Left renal cortex interstitium (tissue), 4 donors: ENCODE measurements around the gene MTHFSD. TPM values are rescaled to one million over a fixed set of nuclear protein-coding genes. Genes with fewer than 3 reads are reported as not detected.

Source experiments
- DNase-seq, 4 donors: peaks; one replicate each; pipeline ENCODE4 v3.0.0-alpha.2; 2013; ENCODE audit warnings: low read depth in 4 of 4, low spot score in 2 of 4, missing footprints in 1 of 4
- polyA plus RNA-seq, 4 donors: library from polyadenylated mRNA; unstranded; fragments of 120-200 nt; gene quantifications; one replicate each; pipeline ENCODE4 v1.2.1, GENCODE V29; 2013; ENCODE audit not compliant: insufficient read length in 4 of 4

The MTHFSD gene
- polyA plus RNA-seq, 4 donors, result 19.1 to 33.8 (median 28.3) TPM

DNA sequence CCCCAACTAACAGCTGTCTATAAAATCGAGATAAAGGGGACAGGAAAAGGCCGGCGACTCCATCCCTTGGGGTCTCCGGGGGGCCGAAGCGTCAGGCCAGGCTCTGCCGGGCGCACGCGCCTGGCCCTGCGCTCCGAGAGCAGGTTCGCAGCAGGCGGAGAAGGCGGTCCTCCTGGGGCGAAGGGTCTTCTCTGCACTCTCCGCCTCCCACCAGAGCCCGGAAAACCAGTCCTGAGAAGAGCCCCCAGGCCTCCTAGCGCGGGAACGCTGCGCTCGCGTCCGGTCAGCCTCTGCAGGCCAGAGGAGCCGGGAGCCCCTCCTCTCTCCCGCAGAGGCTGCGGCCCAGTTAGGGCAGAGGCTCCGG, 39.6 kb downstream of the MTHFSD start:
- DNase-seq, result no peak

- no peak for DNase-seq
These were observed 40.3 kb downstream of the MTHFSD start for GRCh38 chr16:86514481-86515376.

GRCh38 chr16:86513471-86514277, 41.4 kb downstream of the MTHFSD start:
- DNase-seq, result no peak

- DNase-seq, result no peak
These were observed 42.1 kb downstream of the MTHFSD start for GRCh38 chr16:86512860-86513470.

GRCh38 chr16:86512301-86512859, 42.7 kb downstream of the MTHFSD start:
- DNase-seq, result no peak

- DNase-seq, result no peak
These were observed 43.5 kb downstream of the MTHFSD start for GRCh38 chr16:86511317-86512161.

GRCh38 chr16:86510465-86511261, 44.4 kb downstream of the MTHFSD start, which contains the start of gene FOXF1:
Gene FOXF1, plus strand, starts transcription at chr16:86510527. Its CDS starts 43 bp downstream, at chr16:86510570.
- DNase-seq, result no peak

- DNase-seq, result no peak
These were observed 45.1 kb downstream of the MTHFSD start for GRCh38 chr16:86509759-86510464.

DNA sequence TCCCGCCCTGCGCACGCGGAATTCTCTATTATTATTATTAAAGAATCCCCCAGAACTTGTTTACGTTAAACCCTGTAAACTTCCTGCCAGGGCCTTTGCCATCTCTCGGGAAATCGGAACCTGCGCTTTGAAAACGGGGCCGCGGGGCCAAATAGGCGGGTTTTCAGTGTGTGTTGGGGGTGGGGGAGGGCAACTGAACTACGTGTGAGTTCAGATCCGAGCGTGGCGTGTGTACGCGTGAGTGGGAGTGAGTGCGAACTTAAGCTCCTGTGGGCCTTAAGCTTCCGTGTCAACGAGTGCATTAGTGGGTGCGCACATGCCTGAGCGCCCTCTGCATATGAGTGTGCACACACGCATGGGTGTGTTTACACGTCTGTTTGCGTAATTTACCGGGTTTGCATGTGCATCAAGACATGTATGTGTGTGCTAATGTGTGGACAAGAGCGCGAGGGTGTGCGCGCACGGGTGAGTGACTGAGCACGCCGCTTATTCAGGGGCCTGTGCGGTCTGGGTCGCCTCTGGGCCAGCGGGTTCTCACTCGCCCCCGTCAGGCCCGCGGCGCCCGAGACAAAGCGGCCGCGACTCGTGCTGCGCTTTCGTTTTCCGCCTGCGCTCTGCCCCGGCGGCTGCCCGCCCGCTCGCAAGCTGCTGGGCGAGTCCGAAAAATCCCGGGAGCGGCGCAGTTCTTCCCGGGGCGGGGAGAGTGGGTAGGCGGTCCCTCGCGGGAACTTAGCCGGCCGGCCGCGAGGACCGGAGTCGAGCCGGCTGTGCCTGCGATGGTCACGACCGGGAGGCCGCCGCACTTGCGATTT, 45.9 kb downstream of the MTHFSD start:
- no peak for DNase-seq

GRCh38 chr16:86508028-86508946, 46.7 kb downstream of the MTHFSD start:
- DNase-seq, result no peak

GRCh38 chr16:86507173-86508027, 47.6 kb downstream of the MTHFSD start:
- DNase-seq, result no peak

GRCh38 chr16:86505899-86506864, 48.9 kb downstream of the MTHFSD start:
- DNase-seq, result no peak

DNA sequence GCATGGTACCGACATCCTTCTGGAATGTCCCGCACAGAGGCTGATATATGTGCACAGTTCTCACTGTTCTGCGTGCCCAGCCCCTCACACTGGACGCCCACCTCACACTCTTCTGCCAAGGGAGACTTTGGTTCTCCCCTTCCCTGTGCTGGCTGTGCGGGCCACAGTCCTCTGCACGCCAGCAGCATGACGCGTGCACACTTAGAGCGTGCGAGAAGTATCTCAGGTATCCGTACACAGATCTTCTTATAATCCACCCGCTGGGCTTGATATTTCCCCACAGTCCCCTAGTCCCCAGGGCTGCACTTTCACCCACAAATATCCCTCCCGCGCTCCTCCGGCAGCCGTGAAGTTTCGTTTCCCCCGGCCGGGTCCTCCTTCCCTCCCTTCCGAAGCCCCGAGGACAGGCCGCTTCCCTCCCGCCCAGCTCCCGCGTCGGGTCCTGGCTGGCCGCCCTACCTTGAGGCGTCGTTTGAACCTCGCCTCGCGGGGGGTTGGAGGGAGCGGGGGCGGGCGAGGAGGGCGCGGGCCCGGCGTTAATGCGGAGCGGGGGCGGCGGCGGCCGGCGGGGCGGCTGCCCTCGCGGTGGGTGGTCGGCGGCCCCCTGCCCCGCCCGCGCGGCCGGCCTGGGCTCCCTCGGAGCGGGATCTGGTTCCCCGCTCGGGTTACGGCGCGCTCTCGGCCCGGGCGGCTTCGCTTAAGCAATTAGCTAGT, 49.7 kb downstream of the MTHFSD start:
- DNase-seq, result no peak
